ENCODE measurements around the gene ZSCAN2.
"Not testable (repeated sequence)": the region's sequence is repeated elsewhere in the genome, so short reads cannot be mapped to it uniquely, and the experiment has no call there.

ZSCAN2 gene

DNA sequence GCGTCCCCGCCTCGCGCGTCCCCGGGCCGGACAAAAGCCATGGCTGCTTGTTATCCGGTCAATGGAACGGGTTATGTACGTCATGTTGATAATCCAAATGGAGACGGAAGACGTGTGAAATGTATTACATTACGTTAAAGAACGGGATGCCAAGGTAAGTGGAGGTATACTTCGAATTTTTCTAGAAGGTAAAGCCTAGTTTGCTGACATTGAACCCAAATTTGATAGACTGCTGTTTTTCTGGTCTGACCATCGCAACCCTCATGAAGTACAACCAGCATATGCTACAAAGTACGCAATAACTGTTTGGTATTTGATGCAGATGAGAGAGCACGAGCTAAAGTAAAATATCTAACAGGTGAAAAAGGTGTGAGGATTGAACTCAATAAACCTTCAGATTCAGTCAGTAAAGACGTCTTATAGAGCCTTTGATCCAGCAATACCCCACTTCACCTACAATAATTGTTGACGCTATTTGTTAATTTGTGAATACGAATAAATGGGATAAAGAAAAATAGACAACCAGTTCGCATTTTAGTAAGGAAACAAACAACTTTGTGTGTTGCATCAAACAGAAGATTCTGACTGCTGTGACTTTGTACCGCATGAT, 33.5 kb downstream of the ZSCAN2 start:
- no peak for DNase-seq (ENCODE audit: low read depth)

DNA sequence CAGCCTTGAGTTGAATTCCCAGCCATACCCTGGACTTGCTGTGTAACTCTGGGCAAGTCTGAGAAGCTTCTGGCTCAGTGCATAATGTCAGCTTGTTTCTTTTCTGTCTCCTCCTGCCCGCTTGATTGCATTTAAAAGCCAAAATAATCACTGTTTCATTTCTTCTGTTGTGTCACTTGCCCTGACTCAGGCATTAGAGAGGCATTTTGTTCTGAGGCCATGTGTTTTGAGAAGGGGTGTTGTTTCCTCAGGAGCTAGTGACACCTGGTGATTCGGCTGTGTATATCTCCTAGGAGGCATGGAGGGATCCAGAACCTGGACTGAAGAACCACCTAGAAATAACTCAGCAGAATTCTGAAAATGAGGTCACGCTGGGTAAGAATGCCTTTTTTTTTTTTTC, 37.3 kb downstream of the ZSCAN2 start:
- DNase-seq (ENCODE audit: low read depth): no peak

DNA sequence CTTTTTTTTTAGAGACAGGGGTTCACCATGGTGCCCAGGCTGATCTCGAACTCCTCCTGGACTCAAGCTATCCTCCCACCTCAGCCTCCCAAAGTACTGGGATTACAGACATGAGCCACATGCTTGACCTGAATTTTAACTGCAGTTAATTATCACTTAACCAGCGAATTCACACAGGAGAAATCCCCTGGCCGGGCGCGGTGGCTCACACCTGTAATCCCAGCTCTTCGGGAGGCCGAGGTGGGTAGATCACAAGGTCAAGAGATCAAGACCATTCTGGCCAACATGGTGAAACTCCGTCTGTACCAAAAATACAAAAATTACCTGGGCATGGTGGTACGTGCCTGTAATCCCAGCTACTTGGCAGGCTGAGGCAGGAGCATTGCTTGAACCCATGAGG, 41.1 kb downstream of the ZSCAN2 start:
- not testable (repeated sequence) for DNase-seq (ENCODE audit: low read depth)

DNA sequence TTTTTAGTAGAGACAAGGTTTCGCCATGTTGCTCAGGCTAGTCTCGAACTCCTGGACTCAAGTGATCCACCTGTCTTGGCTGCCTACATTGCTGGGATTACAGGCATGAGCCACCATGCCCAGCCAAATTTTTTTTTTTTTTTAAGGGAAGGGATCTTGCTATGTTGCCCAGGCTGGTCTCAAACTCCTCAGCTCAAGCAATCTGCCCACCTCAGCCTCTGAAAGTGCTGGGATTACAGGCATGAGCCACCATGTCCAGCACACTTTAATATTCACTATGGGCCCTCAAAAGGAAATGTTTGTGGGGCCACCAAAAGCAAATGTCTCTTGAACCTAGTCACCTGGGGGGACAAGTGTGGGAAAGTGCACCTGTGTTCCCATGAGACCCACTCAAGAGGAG, 41.8 kb downstream of the ZSCAN2 start:
- not testable (repeated sequence) for DNase-seq (ENCODE audit: low read depth)

DNA sequence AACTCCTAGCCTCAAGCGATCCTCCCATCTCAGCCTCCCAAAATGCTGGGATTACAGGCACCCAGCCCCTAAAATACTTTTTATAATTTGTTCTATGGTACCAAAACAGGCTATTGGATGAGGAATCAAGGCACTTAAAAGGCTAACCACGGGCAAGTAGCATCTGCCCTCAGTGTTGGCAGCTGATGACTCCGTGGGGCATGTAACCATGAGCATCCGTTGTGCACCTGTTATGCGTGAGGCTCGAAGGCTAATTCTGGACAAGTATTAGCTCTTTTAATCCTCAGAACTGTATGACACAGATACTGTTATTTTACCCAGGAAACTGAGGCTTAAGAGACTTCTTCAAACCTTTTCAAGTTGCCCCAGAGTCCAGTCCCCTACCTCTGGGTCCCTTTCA, 43.0 kb downstream of the ZSCAN2 start:
- DNase-seq (ENCODE audit: low read depth): no peak

DNA sequence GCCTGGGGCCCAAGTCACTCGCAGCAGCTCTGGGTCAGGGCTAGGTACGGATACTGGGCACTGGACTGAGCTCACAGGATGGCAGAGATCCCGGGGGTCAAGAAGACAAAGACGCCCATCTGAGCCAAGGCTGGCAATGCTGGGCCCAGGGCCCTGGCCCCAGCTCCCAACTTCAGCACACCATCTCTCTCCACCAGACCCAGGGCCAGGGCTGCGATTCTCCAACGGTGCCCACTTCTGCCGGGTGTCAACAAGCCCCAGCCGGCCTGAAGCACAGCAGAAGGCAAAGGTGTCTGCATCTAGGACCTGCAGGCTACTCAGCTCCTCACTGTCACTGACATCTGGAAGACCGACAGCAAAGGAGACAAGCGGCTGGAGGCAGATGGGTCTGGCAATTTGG, 44.7 kb downstream of the ZSCAN2 start:
- DNase-seq (ENCODE audit: low read depth): no peak

DNA sequence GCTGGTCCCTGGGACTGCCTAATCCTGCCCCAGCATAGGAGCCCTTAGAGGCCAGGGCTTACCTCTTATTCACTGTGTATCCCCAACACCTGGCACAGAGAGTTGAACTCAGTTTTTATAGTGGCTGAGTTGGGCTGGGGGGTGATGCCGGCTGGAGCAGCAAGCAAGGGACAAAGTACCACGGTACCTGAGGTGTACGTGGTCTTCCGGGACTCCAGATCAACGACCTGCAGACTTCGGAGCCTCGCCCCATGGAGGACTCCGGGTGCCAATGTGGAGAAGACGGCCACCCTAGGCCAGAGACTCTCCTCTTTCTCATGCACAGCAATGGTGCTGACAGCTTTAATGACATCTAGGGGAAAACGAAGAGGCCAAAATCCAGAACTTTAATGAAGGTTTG, 45.2 kb downstream of the ZSCAN2 start:
- no peak for DNase-seq (ENCODE audit: low read depth)

DNA sequence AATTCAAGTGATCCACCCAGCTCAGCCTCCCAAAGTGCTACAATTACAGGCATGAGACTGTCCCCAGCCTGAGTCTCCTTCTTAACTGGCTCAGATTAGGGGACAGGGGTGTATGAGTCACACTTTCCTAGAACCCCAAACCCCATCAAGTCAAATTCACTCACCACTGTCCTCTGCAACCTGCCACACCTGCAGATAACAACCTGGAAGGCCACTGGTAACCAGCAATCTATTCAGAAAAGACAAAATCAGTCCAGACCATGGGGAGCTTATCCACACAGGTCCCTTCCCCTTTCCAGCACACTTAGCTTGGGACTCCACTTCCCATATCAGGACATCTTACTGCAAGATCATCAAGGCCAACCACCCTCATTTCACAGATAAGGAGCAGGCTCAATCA, 46.9 kb downstream of the ZSCAN2 start:
- DNase-seq (ENCODE audit: low read depth): no peak

DNA sequence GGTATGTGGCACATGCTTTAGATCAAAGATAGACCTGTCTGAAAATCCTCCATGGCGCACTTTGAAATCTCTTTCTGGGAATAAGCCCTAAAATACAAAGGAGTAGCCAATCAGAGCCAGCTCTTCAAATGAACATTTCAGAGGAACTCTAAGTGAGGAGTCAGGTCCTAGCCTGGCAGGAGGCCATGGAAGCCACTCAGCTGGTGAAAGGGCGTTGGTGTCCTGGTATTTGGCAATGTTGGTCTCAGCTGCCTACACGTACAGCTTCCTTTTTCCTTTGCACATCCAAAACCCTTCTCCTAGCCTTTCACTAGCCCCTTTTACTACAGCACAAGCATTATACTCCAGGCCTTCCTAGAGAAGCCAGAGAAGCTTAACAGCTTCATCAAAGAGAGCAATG, 47.7 kb downstream of the ZSCAN2 start:
- DNase-seq (ENCODE audit: low read depth): no peak

DNA sequence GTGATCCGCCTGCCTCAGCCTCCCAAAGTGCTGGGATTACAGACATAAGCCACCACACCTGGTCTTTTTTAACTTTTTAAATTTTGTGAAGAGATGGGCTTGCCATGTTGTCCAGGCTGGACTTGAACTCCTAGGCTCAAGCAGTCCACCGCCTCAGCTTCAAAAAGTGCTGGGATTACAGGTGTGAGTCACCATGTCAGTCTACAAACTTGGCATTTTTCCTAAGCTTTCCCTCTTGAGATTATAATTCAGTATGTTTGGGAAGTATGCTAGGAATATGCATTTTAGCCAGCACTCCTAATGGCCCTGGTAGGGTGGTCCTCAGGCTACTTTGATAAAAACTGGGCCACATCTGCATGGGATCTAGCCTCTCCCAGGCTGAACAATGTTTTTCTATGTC, 48.9 kb downstream of the ZSCAN2 start:
- no peak for DNase-seq (ENCODE audit: low read depth)

DNA sequence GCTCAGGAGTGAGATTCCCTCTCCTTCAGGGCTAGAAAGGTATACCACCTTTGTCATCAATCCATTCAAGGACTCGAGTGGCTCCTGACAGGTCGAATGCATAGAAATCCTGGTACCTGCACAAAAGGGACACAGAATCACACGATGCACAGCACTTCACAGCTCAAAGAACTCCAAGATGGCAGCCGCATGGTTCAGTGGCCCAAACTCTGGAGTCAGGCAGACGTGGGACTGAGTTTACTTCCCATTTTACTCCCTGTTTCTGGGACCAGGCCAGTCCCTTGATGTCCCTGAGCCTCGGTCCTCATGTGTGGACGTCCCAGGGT, 52.7 kb downstream of the ZSCAN2 start:
- no peak for DNase-seq (ENCODE audit: low read depth)

DNA sequence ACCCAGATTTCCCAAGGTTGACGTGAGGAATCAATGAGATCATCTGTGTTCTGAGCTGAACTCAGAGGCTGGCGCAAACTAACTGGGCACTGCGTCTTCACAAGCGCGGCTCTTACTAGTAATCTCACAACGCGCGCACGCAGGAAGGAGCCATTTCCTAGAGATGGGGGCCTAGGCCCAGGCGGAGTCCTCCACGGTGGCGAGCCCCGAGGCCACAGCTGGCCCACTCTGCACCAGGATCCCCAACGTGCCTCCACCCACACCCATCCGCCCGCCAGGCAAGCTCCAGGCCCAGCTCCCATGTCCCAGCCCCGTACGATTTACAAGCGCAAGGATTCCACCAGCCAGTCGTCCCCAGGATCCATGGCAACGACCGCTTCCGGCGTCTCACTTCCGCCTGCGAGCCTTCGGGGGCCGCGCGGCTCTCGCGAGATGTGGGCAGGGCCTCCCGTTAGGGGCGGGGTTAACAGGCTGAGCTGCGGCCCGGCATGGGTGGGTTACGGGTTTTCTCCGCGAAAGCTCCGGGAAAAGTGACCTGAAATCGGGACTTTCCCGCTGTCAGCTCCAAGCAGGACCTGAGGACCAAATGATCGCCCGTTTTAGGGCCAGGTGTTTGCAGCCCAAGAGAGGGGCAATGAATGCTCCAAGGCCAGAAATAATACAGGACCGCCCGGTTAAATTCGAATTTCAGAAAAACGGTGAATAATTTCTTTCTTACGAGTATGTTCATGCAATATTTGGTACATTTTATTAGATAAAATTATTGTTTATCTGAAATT, 53.3 kb downstream of the ZSCAN2 start, which contains the start of gene WDR73:
Gene WDR73 (minus strand): TSS at position 374 of the 779 bp plus-strand sequence. CDS start 9 bp downstream, at position 365.
- DNase-seq (ENCODE audit: low read depth): peak; percentile 97

DNA sequence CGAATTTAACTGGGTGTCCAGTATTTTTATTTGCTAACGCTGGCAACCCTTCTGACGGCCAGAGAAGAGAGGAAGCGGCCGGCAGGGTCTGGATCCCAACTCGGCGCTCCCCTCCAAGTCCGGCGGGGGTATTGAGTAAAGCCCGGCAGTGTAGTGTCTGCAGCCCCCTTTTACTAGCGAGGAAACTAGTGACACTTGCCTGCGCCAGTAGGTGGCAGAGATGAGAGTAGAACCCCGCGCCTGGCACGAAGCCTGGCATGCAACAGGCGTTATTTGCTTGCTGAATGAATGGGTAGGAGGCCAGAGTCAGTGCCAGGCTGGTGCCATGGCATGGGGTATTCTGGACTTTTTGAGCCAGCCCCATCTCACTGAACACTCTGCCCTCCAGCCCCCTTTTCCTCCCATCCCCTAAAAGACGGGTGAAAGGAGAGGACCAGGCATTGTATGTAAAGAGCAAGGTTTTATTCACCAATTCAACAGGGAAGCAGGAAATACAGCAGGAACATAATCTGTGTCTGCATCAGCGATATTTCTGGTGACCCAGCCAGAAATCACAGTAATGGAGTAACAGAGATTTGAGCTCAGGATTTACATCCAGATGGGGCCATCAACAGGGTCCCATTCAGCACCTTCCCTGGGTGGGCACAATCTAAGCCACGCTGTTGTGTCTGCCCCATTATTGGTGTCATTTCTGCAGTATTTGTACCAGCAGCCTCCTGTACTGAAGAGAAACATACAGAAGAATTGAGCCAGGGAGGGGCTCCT, 54.1 kb downstream of the ZSCAN2 start:
- DNase-seq (ENCODE audit: low read depth): peak; percentile 67

DNA sequence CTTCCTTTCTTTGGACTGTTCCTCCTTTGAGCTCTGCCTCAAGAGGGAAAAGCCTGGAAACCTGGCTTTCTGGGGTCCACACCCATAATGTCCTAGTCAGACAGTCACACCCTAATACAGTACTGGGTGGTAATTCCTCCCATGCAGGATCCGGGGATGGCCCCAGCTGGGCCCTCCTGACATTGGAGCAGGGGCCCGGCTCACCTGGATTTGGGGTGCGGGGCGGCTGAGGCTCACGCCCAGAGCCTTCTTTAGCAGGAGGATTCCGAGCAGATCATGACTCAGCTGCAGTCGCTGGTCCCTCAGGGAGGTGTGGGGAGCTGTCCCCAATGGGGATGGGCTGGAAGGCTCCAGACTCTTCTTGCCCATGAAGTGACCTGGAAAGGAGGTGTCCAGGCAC, 56.2 kb downstream of the ZSCAN2 start:
- DNase-seq (ENCODE audit: low read depth): no peak

DNA sequence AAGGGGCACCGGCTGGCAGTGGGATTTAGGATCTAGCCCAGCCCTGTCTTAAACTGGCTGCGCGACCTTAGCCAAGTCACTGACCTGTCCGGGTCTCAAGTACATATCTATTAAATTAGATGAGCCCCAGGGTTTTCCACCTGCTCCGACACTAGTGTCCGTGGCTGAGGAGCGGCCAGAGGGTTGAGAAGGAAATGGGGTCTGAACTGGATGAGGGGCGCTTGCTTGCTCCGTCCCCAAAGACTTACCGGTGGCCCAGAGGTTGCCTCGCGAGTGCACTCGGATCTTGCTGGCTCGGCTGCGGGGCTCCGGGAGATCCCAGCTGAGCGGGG, 56.9 kb downstream of the ZSCAN2 start:
- no peak for DNase-seq (ENCODE audit: low read depth)

DNA sequence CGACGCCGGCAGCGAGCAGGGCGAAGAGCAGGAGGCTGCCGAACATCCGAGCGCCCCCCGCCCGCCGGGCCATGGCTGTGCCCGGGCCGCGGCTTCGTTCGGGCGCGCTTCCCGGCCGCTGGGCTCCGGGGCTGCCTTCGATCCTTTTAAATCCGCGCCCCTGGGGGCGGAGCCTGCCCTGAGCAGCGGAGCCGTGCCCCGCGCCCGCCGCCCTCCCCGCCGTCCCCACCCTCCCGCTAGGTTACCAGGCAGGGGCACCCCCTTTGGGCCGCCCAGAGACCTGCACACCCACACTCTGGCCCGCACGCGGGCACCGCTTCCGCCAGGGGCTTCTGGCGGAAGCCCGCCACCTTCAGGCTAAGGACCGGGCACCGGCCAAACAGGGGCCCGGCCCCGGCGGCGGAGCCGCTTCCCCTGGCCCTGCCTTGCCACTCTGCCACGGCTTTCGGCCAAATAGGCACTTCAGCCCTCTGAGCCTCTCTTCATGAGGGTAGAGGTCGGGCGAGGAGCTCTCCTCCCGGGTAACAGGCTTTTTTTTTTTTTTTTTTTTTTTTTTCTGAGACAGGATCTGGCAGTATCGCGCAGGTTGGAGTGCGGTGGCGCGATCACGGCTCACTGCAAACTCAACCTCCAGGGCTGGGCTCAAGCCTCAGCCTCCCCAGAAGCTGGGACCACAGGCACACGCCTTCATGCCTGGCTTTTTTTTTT, 57.4 kb downstream of the ZSCAN2 start, which contains the start of gene NMB:
Gene NMB (minus strand): TSS at position 120 of the 708 bp plus-strand sequence. CDS start 47 bp downstream, at position 73.
- DNase-seq (ENCODE audit: low read depth): peak; percentile 79

DNA sequence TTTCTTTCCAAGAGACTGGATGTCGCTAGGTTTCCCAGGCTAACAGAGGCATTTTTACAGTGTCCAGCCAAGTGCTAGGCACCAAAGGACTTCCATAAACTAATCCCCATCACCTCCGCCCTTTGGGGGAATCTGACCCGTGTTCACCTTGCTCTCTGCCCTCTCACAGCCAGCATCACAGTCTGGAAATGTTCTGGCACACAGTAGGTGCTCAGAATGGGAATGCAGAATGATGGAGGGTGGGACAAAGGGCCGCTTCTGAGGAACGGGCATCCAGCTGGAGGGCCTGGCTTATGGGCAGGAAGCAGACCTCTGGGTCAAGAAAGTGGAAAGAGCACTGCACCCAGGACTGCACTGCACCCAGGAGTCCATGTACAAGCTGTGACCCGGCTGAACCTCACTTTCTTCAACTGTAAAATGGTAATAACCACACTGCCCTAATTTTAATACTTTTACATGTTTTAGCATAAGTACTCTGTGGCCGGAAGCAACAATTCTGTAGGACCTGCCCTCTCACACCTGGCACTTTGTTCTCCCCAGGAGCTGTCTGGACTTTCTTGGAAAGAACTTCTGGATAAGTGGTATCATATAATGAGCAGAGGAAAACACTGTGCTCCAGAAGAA, 58.1 kb downstream of the ZSCAN2 start:
- no peak for DNase-seq (ENCODE audit: low read depth)

DNA sequence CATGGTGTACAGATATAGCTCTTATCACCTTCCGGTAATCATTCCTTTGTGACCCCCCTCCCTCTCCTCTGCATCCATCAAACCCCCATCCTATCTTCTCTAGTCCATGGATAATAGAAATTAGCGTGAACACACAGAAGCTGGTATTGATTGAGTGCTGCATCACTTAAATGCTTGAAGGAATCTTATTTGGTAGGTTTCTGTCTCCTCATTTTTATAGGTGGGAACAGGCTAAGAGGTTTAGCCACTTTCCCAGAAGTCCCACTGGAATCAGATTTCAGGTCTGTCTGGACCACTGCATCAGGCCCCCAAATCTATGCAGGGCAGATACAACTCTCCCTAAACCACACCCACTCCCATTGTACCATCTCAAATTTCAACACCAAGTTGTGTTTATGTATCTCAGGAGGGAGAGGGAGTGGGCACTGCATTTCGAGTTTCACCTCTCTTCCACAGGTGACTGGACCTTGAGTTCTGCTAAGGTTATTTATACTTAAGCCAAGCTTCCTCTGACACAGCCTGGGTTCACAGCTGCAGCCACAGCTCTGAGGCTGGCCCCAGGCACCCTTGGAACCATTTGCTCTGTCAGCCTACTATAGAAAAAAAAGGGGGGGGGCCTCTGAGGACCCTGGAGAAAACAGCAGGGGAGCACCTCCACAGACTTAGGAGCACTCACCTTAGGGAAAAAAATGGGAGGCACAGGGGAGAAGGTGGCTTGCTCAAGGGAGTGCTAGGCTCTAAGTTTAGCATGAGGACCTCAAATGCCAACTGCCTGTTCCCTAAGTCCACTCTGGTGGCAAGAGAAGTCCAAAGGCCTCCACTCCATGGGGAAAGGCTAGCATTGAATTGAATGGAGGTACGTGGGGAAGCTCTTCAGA, 59.3 kb downstream of the ZSCAN2 start:
- no peak for DNase-seq (ENCODE audit: low read depth)

DNA sequence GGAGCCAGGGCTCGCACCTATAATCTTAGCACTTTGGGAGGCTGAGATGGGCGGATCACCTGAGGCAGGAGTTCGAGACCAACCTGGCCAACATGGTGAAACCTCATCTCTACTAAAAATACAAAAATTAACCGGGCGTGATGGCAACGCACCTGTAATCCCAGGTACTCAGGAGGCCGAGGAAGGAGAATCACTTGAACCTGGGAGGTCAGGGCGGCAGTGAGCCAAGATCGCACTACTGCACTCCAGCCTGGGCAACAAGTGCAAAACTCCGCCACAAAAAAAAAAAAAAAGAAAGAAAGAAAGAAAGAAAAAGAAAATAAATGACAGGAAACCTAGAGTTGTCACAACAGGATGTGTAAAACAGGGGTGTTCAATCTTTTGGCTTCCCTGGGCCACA, 60.2 kb downstream of the ZSCAN2 start:
- DNase-seq (ENCODE audit: low read depth): no peak

DNA sequence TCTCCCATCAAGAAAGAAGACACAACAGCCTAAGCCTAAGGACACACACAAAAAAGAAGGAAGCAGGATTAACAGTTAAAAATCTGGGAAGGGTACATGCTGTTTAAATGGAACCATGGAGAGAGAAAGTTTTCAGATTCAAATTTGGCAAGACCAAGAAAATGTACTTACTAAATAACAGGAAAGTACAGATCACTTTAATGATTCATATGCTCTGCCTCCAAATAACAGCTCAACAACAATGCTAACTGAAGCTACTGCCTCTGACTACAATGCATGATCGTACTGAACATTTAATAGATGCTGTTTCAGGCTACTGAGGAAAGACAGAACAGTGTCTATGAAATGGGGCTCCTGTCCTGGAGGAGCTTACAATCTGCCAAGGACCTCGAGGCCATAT, 65.6 kb downstream of the ZSCAN2 start:
- no peak for DNase-seq (ENCODE audit: low read depth)

Data from T follicular helper cell (primary cell).